ENCODE measurements around the gene C1QTNF5. TPM values are rescaled to one million over a fixed set of nuclear protein-coding genes. Genes with fewer than 3 reads are reported as not detected.

C1QTNF5 gene
- total RNA-seq, 1 experiment from 2014 or later: 0.33 TPM

- no peak overlapping the region for H3K27ac ChIP-seq (ENCODE audit: insufficient read length, low read depth, low read length)
- TF ChIP-seq CTCF (conservative IDR thresholded peaks at IDR 0.05): no peak
- H3K4me2 ChIP-seq (ENCODE audit: insufficient read depth, insufficient read length, low read length): peak overlapping the region; percentile 60
- H2AFZ ChIP-seq (ENCODE audit: low read length): no peak overlapping the region
- H4K91ac ChIP-seq (ENCODE audit: insufficient read length, low read depth, low read length): no peak overlapping the region
- H4K20me1 ChIP-seq (ENCODE audit: control insufficient read depth, insufficient read depth, insufficient read length): peaks cover 4% of the 10 kb centered on the region
- no peaks in the 10 kb centered on the region for H3K79me2 ChIP-seq (ENCODE audit: insufficient read depth, low read length)
- H3K4ac ChIP-seq (ENCODE audit: low read depth, low read length): no peak overlapping the region
- H3K4me3 Mint-ChIP-seq: peak overlapping the region; percentile 48 to 71
- no peak overlapping the region for H3K56ac ChIP-seq (ENCODE audit: insufficient read length, low read depth, low read length)
- peaks cover 2 to 5% of the 10 kb centered on the region in 2 experiments; a peak in 2 of 5 replicates for H3K9me3 Mint-ChIP-seq
- no peak overlapping the region for H2BK20ac ChIP-seq (ENCODE audit: low read depth, low read length, poor library complexity, severe bottlenecking)
- H3K27me3 Mint-ChIP-seq (ENCODE audit: low read depth): peaks cover 67% of the 10 kb centered on the region
- no CpG with 5 or more reads among the region's 44 CpGs for WGBS (ENCODE audit: extremely low coverage, insufficient read length, low lambda C conversion rate)
- H3T11ph ChIP-seq (ENCODE audit: low read length): no peak overlapping the region
- H3K18ac ChIP-seq (ENCODE audit: insufficient read length, low read depth, low read length): no peak overlapping the region
- H3K23ac ChIP-seq (ENCODE audit: insufficient read length, low read depth, low read length): no peak overlapping the region
- DNase-seq: no peak
- no peak overlapping the region for H4K8ac ChIP-seq (replicated peaks; ENCODE audit: insufficient read length, low read depth, low read length)
- H3K36me3 Mint-ChIP-seq (ENCODE audit: insufficient read depth in 1 of 3, low read depth in 3 of 3): peaks cover 5 to 22% (median 17%) of the 10 kb centered on the region in 3 experiments
- H3K14ac ChIP-seq (ENCODE audit: insufficient read depth, low read length): no peak overlapping the region
- H2BK12ac ChIP-seq (ENCODE audit: insufficient read length, low read depth, low read length): no peak overlapping the region
- H3K9me3 ChIP-seq (ENCODE audit: control insufficient read depth, low read depth, low read length): no peaks in the 10 kb centered on the region
- peaks cover 42 to 43% of the 10 kb centered on the region in 2 experiments for H3K4me1 Mint-ChIP-seq
- H3K27me3 ChIP-seq (ENCODE audit: insufficient read depth, low read length): peaks cover 23% of the 10 kb centered on the region; the same call in 1 of the 2 replicates
- no peak overlapping the region for H2BK15ac ChIP-seq (ENCODE audit: low read depth, low read length)
- no peak overlapping the region for H2BK120ac ChIP-seq (ENCODE audit: low read depth, low read length, poor library complexity, severe bottlenecking)
- no peak overlapping the region for H3K27ac Mint-ChIP-seq
- peaks cover 4% of the 10 kb centered on the region for H3K23me2 ChIP-seq (ENCODE audit: insufficient read length, low read depth, low read length, poor library complexity, severe bottlenecking)
- no peaks in the 10 kb centered on the region for H3K79me1 ChIP-seq (ENCODE audit: insufficient read depth, low read depth, low read length, poor library complexity, severe bottlenecking)
- no peak overlapping the region for H2AK5ac ChIP-seq (ENCODE audit: insufficient read length, low read length)
- no peak overlapping the region for H4K5ac ChIP-seq (ENCODE audit: insufficient read length, low read depth, low read length)
- H3K4me1 ChIP-seq (ENCODE audit: insufficient read depth, low read length): peaks cover 7% of the 10 kb centered on the region; the same call in 1 of the 2 replicates
- H3K9ac ChIP-seq (ENCODE audit: extremely low read depth, insufficient read length, low read length): no peak overlapping the region
- H2BK5ac ChIP-seq (ENCODE audit: insufficient read length, low read length): no peak overlapping the region
These were observed 22.6 kb upstream of the C1QTNF5 start for GRCh38 chr11:119363081-119363850.

All from H9 (cell line).